Peyer's patch (tissue), 4 donors: ENCODE results near the gene BARX2.

Experiments
- CTCF ChIP-seq, 6 experiments: fragments of 450-650 bp in 4 of 6; fragments of 200-600 bp in 2 of 6; sonication (generic) in 1 of 6; IDR thresholded peaks; one replicate each; pipeline ENCODE4 v1.5.1; 2017 to 2019; ENCODE audit warnings: antibody characterized with exemption in 6 of 6, mild to moderate bottlenecking in 3 of 6, moderate library complexity in 1 of 6
- POLR2A ChIP-seq, 2 donors: fragments of 450-650 bp; IDR thresholded peaks; one replicate each; pipeline ENCODE4 v1.5.1; 2017; ENCODE audit warnings: antibody characterized with exemption in 2 of 2, mild to moderate bottlenecking in 2 of 2, moderate library complexity in 2 of 2

GRCh38 chr11:129372609-129373488, 2.8 kb upstream of the BARX2 start:
- TF ChIP-seq CTCF (IDR thresholded peaks at IDR 0.05) (no peak), POLR2A (IDR thresholded peaks at IDR 0.05) (no peak)
